ENCODE results near the gene EXOC7.

DNA sequence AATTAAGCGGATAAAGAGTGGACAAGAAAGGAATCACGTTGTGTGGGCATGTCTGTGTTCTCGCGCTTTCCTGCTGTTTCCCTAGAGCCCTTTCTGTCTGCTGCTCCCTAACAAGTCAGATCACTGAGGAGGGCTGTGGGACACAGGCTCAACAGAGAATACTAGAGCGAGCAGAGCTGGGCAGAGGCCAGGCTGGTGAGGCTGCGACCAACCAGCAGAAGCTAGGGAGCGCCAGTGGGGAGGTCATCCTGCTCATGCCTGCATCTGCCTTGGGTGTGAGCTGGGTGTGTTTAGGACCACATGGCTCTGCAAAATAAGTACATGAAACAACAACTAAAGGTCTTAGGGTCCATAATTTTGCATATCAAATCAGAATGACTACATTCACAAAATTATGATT lies 49.0 kb upstream of the EXOC7 start:
- no peak for TF ChIP-seq CTCF (IDR thresholded peaks at IDR 0.05)
- TF ChIP-seq, protein P1, sequence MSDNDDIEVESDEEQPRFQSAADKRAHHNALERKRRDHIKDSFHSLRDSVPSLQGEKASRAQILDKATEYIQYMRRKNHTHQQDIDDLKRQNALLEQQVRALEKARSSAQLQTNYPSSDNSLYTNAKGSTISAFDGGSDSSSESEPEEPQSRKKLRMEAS (CRISPR knock-in tag; IDR thresholded peaks at IDR 0.05) = no peak
- no peak for TF ChIP-seq ATF3 (CRISPR knock-in tag; conservative IDR thresholded peaks at IDR 0.05)
- no peak for TF ChIP-seq USF2 (CRISPR knock-in tag; IDR thresholded peaks at IDR 0.05)
- no peak for TF ChIP-seq NFYB (CRISPR knock-in tag; conservative IDR thresholded peaks at IDR 0.05; ENCODE audit: low read depth)
- no peak for TF ChIP-seq JUN (CRISPR knock-in tag; IDR thresholded peaks at IDR 0.05)
- TF ChIP-seq CBFB (CRISPR knock-in tag; IDR thresholded peaks at IDR 0.05; ENCODE audit: low read depth) = no peak
- TF ChIP-seq ELF4 (CRISPR knock-in tag; IDR thresholded peaks at IDR 0.05; ENCODE audit: low read depth) = no peak
- TF ChIP-seq NR1H2 (CRISPR knock-in tag; IDR thresholded peaks at IDR 0.05) = no peak
- TF ChIP-seq, protein P2, sequence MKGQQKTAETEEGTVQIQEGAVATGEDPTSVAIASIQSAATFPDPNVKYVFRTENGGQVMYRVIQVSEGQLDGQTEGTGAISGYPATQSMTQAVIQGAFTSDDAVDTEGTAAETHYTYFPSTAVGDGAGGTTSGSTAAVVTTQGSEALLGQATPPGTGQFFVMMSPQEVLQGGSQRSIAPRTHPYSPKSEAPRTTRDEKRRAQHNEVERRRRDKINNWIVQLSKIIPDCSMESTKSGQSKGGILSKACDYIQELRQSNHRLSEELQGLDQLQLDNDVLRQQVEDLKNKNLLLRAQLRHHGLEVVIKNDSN (CRISPR knock-in tag; IDR thresholded peaks at IDR 0.05) = no peak
- TF ChIP-seq, protein P3, sequence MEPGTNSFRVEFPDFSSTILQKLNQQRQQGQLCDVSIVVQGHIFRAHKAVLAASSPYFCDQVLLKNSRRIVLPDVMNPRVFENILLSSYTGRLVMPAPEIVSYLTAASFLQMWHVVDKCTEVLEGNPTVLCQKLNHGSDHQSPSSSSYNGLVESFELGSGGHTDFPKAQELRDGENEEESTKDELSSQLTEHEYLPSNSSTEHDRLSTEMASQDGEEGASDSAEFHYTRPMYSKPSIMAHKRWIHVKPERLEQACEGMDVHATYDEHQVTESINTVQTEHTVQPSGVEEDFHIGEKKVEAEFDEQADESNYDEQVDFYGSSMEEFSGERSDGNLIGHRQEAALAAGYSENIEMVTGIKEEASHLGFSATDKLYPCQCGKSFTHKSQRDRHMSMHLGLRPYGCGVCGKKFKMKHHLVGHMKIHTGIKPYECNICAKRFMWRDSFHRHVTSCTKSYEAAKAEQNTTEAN (CRISPR knock-in tag; IDR thresholded peaks at IDR 0.05) = no peak

Measured in WTC11 (cell line).